OCI-LY3 (cell line): ENCODE measurements around the gene OR51B4.

Experiments used
- EZH2phosphoT487 ChIP-seq: fragments of 200-600 bp; shearing (Covaris generic); IDR thresholded peaks from 2 replicates; pipeline ENCODE4 v1.6.1; 2018; ENCODE audit warnings: antibody characterized with exemption, mixed run types, low read depth
- TF ChIP-seq, protein P1 (sequence below): fragments of 200-600, 300-600 bp; sonication (generic); IDR thresholded peaks from 2 replicates; pipeline ENCODE4 v1.5.1; 2014; ENCODE audit warnings: antibody characterized with exemption, low read length, low read depth

DNA sequence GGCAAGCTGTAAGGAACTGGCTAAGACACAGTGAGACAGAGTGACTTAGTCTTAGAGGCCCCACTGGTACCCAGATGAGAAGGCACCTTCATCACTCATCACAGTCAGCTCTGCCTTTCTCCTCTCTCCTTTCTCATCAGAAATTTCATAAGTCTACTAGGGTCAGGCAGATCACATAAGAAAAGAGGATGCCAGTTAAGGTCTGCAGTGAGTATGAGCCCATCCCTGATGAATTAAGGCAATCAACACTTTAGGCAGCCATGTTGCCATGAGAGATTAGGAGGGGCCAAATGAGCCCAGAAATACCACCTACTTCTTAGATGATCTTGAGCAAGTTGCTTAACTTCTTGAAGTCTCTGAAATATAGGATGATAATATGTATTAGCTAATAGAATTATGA, 20.1 kb downstream of the OR51B4 start:
- TF ChIP-seq, protein P1, sequence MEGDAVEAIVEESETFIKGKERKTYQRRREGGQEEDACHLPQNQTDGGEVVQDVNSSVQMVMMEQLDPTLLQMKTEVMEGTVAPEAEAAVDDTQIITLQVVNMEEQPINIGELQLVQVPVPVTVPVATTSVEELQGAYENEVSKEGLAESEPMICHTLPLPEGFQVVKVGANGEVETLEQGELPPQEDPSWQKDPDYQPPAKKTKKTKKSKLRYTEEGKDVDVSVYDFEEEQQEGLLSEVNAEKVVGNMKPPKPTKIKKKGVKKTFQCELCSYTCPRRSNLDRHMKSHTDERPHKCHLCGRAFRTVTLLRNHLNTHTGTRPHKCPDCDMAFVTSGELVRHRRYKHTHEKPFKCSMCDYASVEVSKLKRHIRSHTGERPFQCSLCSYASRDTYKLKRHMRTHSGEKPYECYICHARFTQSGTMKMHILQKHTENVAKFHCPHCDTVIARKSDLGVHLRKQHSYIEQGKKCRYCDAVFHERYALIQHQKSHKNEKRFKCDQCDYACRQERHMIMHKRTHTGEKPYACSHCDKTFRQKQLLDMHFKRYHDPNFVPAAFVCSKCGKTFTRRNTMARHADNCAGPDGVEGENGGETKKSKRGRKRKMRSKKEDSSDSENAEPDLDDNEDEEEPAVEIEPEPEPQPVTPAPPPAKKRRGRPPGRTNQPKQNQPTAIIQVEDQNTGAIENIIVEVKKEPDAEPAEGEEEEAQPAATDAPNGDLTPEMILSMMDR, result no peak
- no peak for TF ChIP-seq EZH2phosphoT487
